Loucy (cell line): ENCODE measurements around the gene ZNF768.
"Not testable (repeated sequence)": the region's sequence is repeated elsewhere in the genome, so short reads cannot be mapped to it uniquely, and the experiment has no call there.

Experiments used
- CTCF ChIP-seq: fragments of 200-600 bp; sonication (generic); conservative IDR thresholded peaks from 2 replicates; pipeline ENCODE4 v1.5.1; 2014; ENCODE audit warnings: mild to moderate bottlenecking, antibody characterized with exemption, low read length
- EZH2phosphoT487 ChIP-seq: fragments of 200-600 bp; IDR thresholded peaks from 2 replicates; pipeline ENCODE4 v1.6.1; 2018; ENCODE audit warnings: antibody characterized with exemption, mild to moderate bottlenecking, moderate library complexity, borderline replicate concordance

GRCh38 chr16:30540916-30541464, 14.6 kb upstream of the ZNF768 start:
- not testable (repeated sequence) for TF ChIP-seq CTCF, EZH2phosphoT487
